CD4-positive, alpha-beta T cell treated with Interleukin-15 for 1 hour (primary cell): Measurements from ENCODE around the gene GNL3.
"Not testable (repeated sequence)": the region's sequence is repeated elsewhere in the genome, so short reads cannot be mapped to it uniquely, and the experiment has no call there.

ENCODE experiments used
- DNase-seq: peaks from one replicate; pipeline ENCODE4 v3.0.0-alpha.2; 2020

Gene GNL3

GRCh38 chr3:52722491-52722890, 36.7 kb downstream of the GNL3 start:
- DNase-seq, result no peak

- DNase-seq, result no peak
These were observed 38.1 kb downstream of the GNL3 start for GRCh38 chr3:52723935-52724334.

DNA sequence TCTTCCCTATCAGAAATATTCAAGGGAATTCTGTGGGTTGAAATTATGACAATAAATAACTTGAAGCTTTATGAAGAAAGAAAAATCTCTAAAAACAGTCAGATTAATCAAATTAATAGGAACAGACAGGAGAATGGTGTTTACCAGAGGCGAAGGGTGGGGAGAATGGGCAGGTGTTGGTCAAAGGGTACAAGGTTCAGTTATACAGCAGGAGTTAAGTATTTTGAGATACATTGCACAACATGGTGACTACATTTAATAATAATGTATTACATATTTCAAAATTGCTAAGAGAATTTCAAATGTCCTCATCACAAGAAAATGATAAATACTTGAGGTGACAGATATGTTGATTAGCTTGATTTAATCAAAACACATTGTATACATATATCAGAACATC, 38.7 kb downstream of the GNL3 start:
- DNase-seq, result no peak

DNA sequence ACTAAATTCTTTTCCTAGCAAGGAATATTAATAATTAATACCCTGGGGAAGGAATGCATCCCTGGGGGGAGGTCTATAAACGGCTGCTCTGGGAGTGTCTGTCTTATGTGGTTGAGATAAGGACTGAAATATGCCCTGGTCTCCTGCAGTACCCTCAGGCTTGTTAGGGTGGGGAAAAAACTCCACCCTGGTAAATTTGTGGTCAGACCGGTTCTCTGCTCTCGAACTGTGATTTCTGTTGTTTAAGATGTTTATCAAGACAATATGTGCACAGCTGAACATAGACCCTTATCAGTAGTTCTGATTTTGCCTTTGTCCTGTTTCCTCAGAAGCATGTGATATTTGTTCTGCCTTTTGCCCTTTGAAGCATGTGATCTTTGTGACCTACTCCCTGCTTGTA, 42.9 kb downstream of the GNL3 start:
- not testable (repeated sequence) for DNase-seq

- no peak for DNase-seq
These were observed 44.8 kb downstream of the GNL3 start for GRCh38 chr3:52730681-52731080.

- no peak for DNase-seq
These were observed 45.8 kb downstream of the GNL3 start for GRCh38 chr3:52731590-52731989.

DNA sequence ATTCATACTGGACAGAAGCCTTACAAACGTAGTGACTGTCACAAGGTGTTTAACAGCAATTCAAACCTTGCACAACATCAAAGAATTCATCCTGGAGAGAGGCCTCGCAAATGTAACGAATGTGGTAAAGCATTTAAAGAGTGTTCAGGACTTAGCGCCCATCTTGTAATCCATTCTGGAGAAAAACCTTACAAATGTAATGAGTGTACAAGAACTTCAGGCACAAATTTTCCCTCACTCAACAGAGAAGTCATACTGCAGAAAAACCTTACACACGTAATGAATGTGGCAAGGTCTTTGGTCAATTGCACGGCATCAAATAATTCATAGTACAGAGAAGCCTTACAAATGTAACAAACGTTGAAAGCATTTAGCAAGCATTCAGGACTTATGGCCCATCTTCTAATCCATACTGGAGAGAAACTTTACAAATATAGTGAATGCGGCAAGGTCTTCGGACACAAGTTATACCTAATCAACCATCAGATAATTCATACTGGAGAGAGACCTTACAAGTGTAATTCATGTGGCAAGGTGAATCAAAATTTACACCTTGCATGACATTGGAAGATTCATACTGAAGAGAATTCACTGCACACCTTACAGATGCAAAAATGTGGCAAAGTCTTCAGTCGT, 47.5 kb downstream of the GNL3 start:
- DNase-seq, result no peak

DNA sequence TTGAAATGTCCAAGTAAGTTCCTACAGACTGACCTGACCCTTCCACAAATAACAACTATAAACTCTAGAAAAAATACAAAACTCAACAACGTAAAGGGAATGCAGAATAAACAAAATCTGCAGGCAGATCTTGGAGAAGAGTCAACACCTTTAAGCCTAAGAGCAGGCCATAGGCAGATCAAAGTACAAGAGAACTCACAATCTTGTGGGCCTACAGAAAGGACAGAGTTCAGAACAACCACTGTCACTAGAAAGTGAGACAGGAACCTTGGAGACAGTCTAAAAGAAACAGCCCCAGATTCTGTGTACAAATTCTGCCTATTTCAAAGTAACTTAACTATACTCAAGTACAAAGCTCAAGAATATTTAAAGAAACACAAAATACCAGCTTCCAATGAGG, 53.9 kb downstream of the GNL3 start:
- no peak for DNase-seq

DNA sequence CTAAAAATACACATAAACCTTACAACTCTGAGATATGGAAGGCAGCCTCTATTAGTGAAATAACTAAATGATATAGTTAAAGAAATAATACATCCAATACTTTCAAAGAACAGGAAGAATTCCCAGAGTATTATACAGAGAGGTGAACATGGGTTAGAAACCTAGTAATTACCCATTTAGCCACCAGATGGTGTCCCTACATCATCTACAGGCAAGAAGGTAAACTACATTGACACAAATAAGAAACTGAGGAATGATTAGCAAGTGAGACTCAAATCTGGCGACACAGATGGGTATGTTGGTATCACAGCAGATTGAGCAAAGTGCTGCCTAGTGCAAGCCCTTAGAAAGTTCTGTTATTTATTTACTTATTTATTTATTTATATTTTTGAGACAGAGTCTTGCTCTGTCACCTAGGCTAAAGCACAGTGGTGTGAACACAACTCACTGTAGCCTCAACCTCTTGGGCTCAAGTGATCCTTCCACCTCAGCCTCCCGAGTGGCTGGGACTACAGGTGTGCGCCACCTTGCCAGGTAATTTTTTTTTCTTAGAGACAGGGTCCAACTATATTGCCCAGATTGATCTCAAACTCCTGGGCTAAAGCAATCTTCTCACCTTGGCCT, 56.7 kb downstream of the GNL3 start:
- no peak for DNase-seq

GRCh38 chr3:52743152-52743551, 57.3 kb downstream of the GNL3 start:
- no peak for DNase-seq

- no peak for DNase-seq
These were observed 57.9 kb downstream of the GNL3 start for GRCh38 chr3:52743721-52744120.
